Mesothelial cell of epicardium (in vitro differentiated cells): ENCODE measurements around the gene SRC. TPM values are rescaled to one million over a fixed set of nuclear protein-coding genes. Genes with fewer than 3 reads are reported as not detected.

Experiments
- DNase-seq, 2 experiments: peaks; one replicate each; pipeline ENCODE4 v3.0.0; 2021; ENCODE audit warnings: low spot score in 2 of 2; ENCODE audit not compliant: unreplicated experiment in 2 of 2
- H3K27ac Mint-ChIP-seq: 2 replicates; pipeline ENCODE4 v1.8.0; 2021; ENCODE audit warnings: mixed read lengths
- H3K27me3 Mint-ChIP-seq: 2 replicates; pipeline ENCODE4 v1.8.0; 2021; ENCODE audit warnings: low read depth, mixed read lengths
- H3K36me3 Mint-ChIP-seq: 2 replicates; pipeline ENCODE4 v1.8.0; 2021; ENCODE audit warnings: mixed read lengths
- H3K4me1 Mint-ChIP-seq: 2 replicates; pipeline ENCODE4 v1.8.0; 2021; ENCODE audit warnings: mixed read lengths
- H3K4me3 Mint-ChIP-seq: 2 replicates; pipeline ENCODE4 v1.8.0; 2021; ENCODE audit warnings: mild to moderate bottlenecking, moderate library complexity, mixed read lengths
- H3K9me3 Mint-ChIP-seq: 2 replicates; pipeline ENCODE4 v1.8.0; 2021; ENCODE audit warnings: mixed read lengths
- total RNA-seq: library from RNA; stranded (reverse); gene quantifications from 3 replicates; pipeline ENCODE4 v1.2.1, GENCODE V29; 2021
- TF ChIP-seq, protein P1 (sequence below): fragments of 200-600 bp; sonication (generic); IDR thresholded peaks from one replicate; pipeline ENCODE4 v1.5.0; 2021; ENCODE audit warnings: antibody characterized with exemption; ENCODE audit not compliant: unreplicated experiment

Gene SRC
- total RNA-seq, 1 donor from 2014 or later, result 85.2 TPM

DNA sequence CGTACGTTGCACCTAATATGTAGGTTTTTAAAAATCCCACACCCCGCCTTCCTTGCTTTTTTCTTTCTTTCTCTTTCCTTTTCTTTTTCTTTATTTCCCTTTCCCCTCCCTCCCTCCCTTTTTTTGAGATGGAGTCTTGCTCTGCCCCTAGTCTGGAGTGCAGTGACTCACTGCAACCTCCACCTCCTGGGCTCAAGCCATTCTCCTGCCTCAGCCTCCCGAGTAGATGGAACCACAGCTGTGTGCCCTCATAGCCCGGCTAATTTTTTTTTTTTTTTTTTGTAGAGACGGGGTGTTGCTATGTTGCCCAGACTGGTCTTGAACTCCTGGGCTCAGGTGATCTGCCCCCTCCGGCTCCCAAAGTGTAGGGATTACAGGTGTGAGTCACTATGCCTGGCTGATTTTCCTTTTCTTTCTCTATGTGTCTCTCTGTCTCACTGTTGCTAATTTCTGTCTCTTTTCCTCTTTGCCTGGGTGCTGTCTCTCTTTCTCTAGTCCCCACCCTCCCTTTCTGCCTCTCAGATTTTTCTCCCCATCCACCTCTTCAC lies 61.2 kb downstream of the SRC start:
- Mint-ChIP-seq H3K9me3 (no peaks in the 10 kb centered on the region), H3K27ac (peak overlapping the region; percentile 73), H3K36me3 (peaks cover 6% of the 10 kb centered on the region), H3K4me3 (peak overlapping the region; percentile 48), H3K4me1 (peaks cover 30% of the 10 kb centered on the region), H3K27me3 (peaks cover 12% of the 10 kb centered on the region)
- TF ChIP-seq, protein P1, sequence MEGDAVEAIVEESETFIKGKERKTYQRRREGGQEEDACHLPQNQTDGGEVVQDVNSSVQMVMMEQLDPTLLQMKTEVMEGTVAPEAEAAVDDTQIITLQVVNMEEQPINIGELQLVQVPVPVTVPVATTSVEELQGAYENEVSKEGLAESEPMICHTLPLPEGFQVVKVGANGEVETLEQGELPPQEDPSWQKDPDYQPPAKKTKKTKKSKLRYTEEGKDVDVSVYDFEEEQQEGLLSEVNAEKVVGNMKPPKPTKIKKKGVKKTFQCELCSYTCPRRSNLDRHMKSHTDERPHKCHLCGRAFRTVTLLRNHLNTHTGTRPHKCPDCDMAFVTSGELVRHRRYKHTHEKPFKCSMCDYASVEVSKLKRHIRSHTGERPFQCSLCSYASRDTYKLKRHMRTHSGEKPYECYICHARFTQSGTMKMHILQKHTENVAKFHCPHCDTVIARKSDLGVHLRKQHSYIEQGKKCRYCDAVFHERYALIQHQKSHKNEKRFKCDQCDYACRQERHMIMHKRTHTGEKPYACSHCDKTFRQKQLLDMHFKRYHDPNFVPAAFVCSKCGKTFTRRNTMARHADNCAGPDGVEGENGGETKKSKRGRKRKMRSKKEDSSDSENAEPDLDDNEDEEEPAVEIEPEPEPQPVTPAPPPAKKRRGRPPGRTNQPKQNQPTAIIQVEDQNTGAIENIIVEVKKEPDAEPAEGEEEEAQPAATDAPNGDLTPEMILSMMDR, result no peak
- DNase-seq, result no peak

DNA sequence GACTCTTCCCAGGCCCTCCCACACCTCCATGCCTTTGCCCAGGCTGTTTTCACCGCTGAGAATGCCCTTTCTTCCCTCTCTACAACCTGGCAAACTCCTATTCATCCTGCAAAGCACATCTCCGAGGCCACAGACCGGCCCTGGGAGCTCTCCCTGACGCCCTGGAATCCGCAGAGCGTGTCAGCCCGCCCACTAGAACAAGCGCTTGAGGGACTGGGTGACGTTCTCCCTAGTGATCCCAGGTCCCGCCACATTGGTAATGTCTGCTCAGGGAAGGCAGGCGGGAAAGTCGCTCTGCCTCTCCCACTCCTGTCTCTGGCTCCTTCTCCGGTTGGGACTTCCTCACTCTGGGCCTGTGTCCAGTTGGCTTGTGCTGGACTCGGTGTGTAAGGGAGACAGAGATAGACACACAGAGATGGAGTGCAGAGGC lies 61.6 kb downstream of the SRC start:
- Mint-ChIP-seq H3K4me1 (peaks cover 30% of the 10 kb centered on the region), H3K27ac (peak overlapping the region; percentile 73), H3K4me3 (peak overlapping the region; percentile 48), H3K36me3 (peaks cover 1% of the 10 kb centered on the region), H3K9me3 (no peaks in the 10 kb centered on the region), H3K27me3 (peaks cover 12% of the 10 kb centered on the region)
- no peak for DNase-seq
- TF ChIP-seq, protein P1, result no peak

DNA sequence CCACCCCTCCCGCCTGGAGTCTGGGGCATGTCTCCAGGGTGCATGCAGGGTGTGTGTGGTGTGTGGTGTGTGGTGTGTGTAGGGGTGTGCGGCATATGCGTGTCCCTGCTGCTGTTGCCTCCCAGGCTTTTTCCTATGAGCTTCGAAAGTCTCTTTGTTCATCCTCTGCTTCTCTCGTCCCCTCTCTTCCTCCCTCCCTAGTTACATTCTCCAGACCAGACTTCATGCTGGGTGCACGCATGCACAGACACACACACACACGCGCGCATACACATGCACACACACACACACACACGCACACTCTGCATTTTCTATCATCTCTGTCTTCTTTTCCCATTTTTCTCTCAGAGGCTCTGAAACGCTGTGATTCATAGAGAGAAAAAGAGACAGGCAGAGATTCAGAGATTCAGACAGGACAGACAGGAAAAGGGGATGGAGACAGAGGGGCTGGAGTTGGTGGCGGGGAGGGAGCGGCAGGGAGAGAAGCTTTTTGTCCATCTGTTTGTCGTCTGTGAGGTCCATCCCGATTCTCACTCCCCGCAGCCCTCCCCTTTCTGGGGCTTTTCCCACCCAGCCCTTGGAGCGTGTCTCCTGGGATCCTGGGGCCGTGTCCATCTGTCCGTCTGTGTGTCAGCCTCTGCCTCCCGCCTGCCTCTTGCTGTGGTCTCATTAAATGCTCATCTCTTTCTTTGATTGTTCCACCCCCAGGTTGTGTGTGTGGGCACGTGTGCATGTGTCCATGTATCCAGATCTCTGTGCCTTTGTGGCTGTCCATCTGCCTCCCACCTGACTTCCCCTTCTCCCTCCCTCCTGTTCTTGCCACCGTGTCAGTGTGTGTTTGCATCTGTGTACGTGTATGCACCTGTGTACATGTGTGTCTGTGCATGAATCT lies 62.6 kb downstream of the SRC start:
- no peak for DNase-seq
- TF ChIP-seq, protein P1, result no peak
- H3K9me3 Mint-ChIP-seq, result no peaks in the 10 kb centered on the region
- H3K36me3 Mint-ChIP-seq, result no peaks in the 10 kb centered on the region
- H3K4me1 Mint-ChIP-seq, result peaks cover 30% of the 10 kb centered on the region
- peak overlapping the region; percentile 28 for H3K27ac Mint-ChIP-seq
- H3K27me3 Mint-ChIP-seq, result peaks cover 12% of the 10 kb centered on the region
- no peak overlapping the region for H3K4me3 Mint-ChIP-seq

DNA sequence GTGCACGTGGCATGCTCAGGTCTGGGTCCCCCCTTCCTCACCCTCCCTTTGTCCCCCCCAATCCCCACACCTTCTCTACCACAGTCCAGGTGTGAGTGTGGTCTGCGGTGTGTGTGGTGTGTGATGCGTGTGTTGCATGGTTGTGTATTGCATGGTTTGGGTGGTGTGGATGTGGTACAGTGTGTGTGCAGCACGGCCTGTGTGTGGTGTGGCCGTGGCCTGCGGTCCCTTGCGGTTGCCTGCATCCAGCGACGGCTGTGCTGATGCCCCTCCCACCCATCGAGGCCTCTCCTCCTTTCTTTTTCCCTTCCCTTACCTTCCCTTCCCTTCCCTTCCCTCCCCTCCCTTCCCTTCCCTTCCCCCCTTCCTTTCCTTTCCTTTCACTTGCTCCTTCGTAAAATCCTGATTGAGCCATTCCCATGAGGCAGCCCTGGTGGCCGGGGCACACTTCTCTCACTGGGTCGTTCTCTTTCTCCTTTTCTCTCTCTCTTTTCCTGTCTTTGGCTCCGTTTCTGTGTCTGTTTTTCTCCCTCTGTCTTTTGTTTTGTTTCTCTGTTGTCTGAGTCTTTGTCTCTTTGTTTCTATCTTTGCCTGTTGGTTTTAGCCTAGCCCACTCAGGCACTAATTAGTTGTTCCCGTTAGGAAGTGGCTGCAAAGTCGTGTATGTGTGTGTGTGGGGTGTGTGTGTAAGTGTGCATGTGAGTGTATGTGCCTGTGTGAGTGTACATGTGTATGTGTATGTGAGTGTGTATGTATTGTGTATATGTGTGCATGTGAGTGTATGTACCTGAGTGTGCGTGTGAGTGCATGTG lies 65.7 kb downstream of the SRC start:
- Mint-ChIP-seq H3K27me3 (peaks cover 31% of the 10 kb centered on the region), H3K4me1 (peaks cover 32% of the 10 kb centered on the region), H3K36me3 (no peaks in the 10 kb centered on the region), H3K27ac (no peak overlapping the region), H3K9me3 (no peaks in the 10 kb centered on the region), H3K4me3 (no peak overlapping the region)
- TF ChIP-seq, protein P1, result no peak
- DNase-seq, result no peak

DNA sequence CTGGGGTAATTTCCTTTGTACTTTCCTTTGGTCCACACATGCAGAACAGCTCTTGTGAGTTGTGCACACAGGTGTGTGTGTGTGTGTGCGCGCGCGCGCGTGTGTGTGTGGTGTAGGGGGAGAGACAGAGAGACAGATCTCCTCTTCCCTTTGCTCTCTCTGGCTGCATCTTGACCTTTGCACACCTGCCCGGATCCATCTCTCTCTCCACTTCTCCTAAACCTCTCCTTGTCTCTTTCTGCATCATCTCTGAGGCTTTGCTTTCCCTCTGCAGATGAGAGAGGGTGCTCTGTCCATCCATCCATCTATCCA lies 67.0 kb downstream of the SRC start:
- Mint-ChIP-seq H3K27ac (no peak overlapping the region), H3K36me3 (no peaks in the 10 kb centered on the region), H3K9me3 (no peaks in the 10 kb centered on the region), H3K4me1 (peaks cover 23% of the 10 kb centered on the region), H3K27me3 (peaks cover 36% of the 10 kb centered on the region), H3K4me3 (no peak overlapping the region)
- TF ChIP-seq, protein P1, result no peak
- DNase-seq, result no peak
